BLaER1 treated with 17β-estradiol and CSF1 and Interleukin-3, amounts not matched to agents 10 nM and 100 nM (cell line): ENCODE measurements around the gene SETDB2.

Experiments used
- H3K27ac ChIP-seq, 11 experiments: shearing (Covaris generic); formaldehyde crosslinking; 2 replicates each; pipeline ENCODE4 v1.8.1; 2022
- H3K27me3 ChIP-seq, 11 experiments: shearing (Covaris generic); formaldehyde crosslinking; 2 replicates each; pipeline ENCODE4 v1.8.1; 2022
- H3K36me3 ChIP-seq, 11 experiments: shearing (Covaris generic); formaldehyde crosslinking; 2 replicates each; pipeline ENCODE4 v1.8.1; 2022
- H3K4me1 ChIP-seq, 10 experiments: shearing (Covaris generic); formaldehyde crosslinking; 2 replicates each; pipeline ENCODE4 v1.8.1; 2022
- H3K4me2 ChIP-seq, 11 experiments: shearing (Covaris generic); formaldehyde crosslinking; 2 replicates each; pipeline ENCODE4 v1.8.1; 2022
- H3K4me3 ChIP-seq, 10 experiments: shearing (Covaris generic); formaldehyde crosslinking; 2 replicates each; pipeline ENCODE4 v1.8.1; 2022
- H3K9ac ChIP-seq, 11 experiments: shearing (Covaris generic); formaldehyde crosslinking; 2 replicates each; pipeline ENCODE4 v1.8.1; 2022
- H3K9me3 ChIP-seq, 11 experiments: shearing (Covaris generic); formaldehyde crosslinking; replicated peaks in 1 of 11; 2 replicates each; pipeline ENCODE4 v1.8.1; 2022
- H4K20me1 ChIP-seq, 11 experiments: shearing (Covaris generic); formaldehyde crosslinking; 2 replicates each; pipeline ENCODE4 v1.8.1; 2022
- Cebpa-rat ChIP-seq, 11 experiments: shearing (Covaris generic); IDR thresholded peaks; 2 replicates each; pipeline ENCODE4 v1.8.1; 2022

Gene SETDB2

DNA sequence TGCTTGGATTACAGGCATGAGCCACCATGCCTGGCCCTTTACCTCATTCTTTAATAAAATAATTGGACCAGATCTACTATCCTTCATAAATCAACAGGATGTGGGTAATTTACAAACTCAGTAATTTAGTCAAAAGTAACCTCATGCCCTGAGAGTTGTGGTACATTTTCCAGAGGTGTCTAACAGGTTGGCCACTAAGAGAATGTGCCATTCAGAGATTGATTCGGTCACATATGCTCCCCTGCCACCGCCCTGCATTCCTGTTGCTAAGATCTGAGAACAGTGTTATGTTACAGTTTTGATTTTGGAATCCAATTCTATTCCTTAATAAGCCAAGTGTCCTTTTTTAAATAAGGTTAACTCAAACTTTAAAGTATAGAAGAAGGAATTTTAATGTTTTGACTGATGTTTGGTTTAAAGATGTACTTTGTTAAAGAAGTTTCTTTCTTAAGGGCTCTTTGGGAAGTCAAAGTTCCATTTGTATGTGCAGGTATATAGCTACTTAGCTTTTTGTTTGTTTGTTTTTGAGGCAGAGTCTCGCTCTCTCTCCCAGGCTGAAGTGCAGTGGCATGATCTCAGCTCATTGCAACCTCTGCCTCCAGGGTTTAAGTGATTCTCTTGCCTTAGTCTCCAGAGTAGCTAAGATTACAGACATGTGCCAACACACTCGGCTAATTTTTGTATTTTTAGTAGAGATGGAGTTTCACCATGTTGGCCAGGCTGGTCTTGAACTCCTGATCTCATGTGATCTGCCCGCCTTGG is 80.8 kb downstream of the SETDB2 start:
- Histone ChIP-seq H3K27ac (peak overlapping the region in 4 of 11 experiments; percentile 4 to 39 (median 27); a peak in 2 of 22 replicates), H4K20me1 (peaks cover 0 to 3% (median 0%) of the 10 kb centered on the region in 11 experiments; a peak in 1 of 22 replicates), H3K9ac (no peak overlapping the region), H3K4me1 (peaks cover 28 to 47% (median 37%) of the 10 kb centered on the region in 10 experiments), H3K4me3 (no peak overlapping the region), H3K36me3 (peaks cover 58 to 91% (median 78%) of the 10 kb centered on the region in 11 experiments), H3K9me3 (peaks cover 0 to 3% (median 0%) of the 10 kb centered on the region in 11 experiments; a peak in 1 of 22 replicates), H3K27me3 (no peaks in the 10 kb centered on the region), H3K4me2 (peak overlapping the region in 1 of 11 experiments; percentile 11; a peak in 2 of 22 replicates)
- TF ChIP-seq Cebpa-rat (IDR thresholded peaks at IDR 0.05), result no peak

DNA sequence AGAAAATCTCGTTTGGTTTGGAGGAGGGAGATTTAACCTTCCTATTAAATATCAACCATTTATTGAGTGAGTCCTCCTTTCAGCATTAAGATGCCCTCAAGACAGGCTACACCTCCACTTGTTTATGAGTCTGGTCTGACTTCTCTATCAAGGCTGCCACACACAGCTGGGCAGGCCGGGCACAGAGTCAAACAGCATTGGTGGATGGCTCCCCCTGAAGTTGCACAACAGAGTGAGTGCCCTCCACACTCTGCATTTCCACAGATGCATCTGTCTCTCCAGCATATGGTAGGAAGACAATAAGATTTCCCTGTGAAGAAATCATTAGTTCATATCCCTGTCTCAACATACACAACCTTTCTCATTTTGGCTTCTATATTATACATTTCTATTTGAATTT is 83.0 kb downstream of the SETDB2 start:
- peak overlapping the region in 10 of 11 experiments; percentile 5 to 96 (median 86); a peak in 16 of 22 replicates for H3K27ac ChIP-seq
- H3K36me3 ChIP-seq, result peaks cover 37 to 69% (median 60%) of the 10 kb centered on the region in 11 experiments
- no peaks in the 10 kb centered on the region for H3K27me3 ChIP-seq
- H3K9ac ChIP-seq, result peak overlapping the region in 4 of 11 experiments; percentile 26 to 56 (median 41); a peak in 6 of 22 replicates
- H3K9me3 ChIP-seq, result peaks cover 0 to 3% (median 0%) of the 10 kb centered on the region in 11 experiments; a peak in 1 of 22 replicates
- H4K20me1 ChIP-seq, result no peaks in the 10 kb centered on the region
- peak overlapping the region; percentile 5 to 84 (median 46); a peak in 19 of 22 replicates for H3K4me2 ChIP-seq
- peak in 6 of 11 experiments; percentile 23 to 88 (median 74); a peak in 8 of 22 replicates for TF ChIP-seq Cebpa-rat (IDR thresholded peaks at IDR 0.05)
- no peak overlapping the region for H3K4me3 ChIP-seq
- peaks cover 47 to 68% (median 58%) of the 10 kb centered on the region in 10 experiments for H3K4me1 ChIP-seq

DNA sequence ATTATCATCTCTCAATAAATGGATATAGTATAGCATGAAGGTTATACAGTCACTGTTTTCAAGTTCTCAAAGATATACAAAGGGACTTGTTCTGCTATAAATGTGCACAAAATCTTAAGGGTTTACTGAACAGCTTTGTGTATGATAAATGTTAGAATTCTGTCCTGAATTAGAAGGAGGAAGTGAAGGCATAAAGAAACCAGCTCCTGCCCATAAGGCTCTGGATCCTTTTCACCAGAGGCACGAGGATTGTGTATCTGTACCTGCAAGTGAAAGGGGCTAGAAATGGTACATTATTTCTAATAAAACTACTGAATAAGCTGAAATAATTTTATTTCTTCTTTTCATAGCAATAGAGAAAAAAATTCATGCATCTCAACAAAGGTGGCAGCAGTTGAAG is 84.1 kb downstream of the SETDB2 start:
- Histone ChIP-seq H3K4me3 (no peak overlapping the region), H3K36me3 (peaks cover 27 to 59% (median 50%) of the 10 kb centered on the region in 11 experiments; a peak in 21 of 22 replicates), H4K20me1 (no peaks in the 10 kb centered on the region), H3K4me2 (peak overlapping the region; percentile 23 to 84 (median 50); a peak in 21 of 22 replicates), H3K27me3 (no peaks in the 10 kb centered on the region), H3K27ac (peak overlapping the region; percentile 5 to 96 (median 85); a peak in 19 of 22 replicates), H3K4me1 (peaks cover 56 to 79% (median 69%) of the 10 kb centered on the region in 10 experiments), H3K9me3 (peaks cover 0 to 3% (median 0%) of the 10 kb centered on the region in 11 experiments; a peak in 1 of 22 replicates), H3K9ac (peak overlapping the region in 5 of 11 experiments; percentile 1 to 48 (median 21); a peak in 6 of 22 replicates)
- TF ChIP-seq Cebpa-rat (IDR thresholded peaks at IDR 0.05), result no peak

DNA sequence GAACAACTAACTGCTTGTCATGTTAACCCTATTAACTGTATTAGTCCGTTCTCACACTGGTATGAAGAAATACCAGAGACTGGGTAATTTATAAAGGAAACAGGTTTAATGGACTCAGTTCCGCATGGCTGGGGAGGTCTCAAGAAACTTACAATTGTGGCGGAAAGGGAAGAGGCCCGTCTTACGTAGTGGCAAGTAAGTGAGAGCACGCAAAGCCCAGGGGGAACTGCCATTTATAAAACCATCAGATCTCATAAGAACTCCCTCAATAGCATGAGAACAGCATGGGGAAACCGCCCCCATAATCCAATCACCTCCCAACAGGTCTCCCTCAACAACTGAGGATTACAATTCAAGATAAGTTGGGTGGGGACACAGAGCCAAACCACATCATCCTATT is 86.4 kb downstream of the SETDB2 start:
- Histone ChIP-seq H4K20me1 (no peaks in the 10 kb centered on the region), H3K27me3 (no peaks in the 10 kb centered on the region), H3K4me2 (peak overlapping the region; percentile 65 to 88 (median 78)), H3K36me3 (peaks cover 14 to 52% (median 36%) of the 10 kb centered on the region in 11 experiments; a peak in 17 of 22 replicates), H3K27ac (peak overlapping the region; percentile 56 to 96 (median 85); a peak in 21 of 22 replicates), H3K4me1 (peaks cover 72 to 89% (median 88%) of the 10 kb centered on the region in 10 experiments), H3K9me3 (peaks cover 0 to 3% (median 0%) of the 10 kb centered on the region in 11 experiments; a peak in 1 of 22 replicates), H3K9ac (peak overlapping the region; percentile 23 to 85 (median 67); a peak in 19 of 22 replicates), H3K4me3 (peak overlapping the region in 2 of 10 experiments; percentile 17 to 39; a peak in 2 of 20 replicates)
- peak in 2 of 11 experiments; percentile 70 to 91; a peak in 4 of 22 replicates for TF ChIP-seq Cebpa-rat (IDR thresholded peaks at IDR 0.05)

DNA sequence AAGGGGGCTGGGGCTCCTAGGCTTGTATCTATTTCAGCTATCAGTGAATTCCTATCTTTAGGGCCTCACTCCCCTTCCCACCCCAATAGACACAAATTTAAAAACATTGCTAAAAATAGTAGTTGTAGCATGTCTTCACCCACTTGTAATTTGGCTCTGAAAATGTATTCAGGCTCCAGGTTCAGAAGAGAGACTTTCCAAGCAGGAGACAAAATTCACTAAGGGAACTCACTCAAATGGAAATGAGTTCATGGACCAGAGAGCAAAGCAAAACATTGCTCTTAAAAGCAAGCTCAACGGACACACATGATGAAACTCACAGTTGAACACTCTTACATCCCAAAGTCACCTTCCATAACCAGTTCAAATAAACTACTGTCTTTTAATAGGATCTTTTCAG is 88.5 kb downstream of the SETDB2 start:
- Histone ChIP-seq H3K9ac (peak overlapping the region in 6 of 11 experiments; percentile 6 to 70 (median 56); a peak in 8 of 22 replicates), H3K4me3 (no peak overlapping the region), H3K9me3 (peaks cover 0 to 3% (median 0%) of the 10 kb centered on the region in 11 experiments; a peak in 1 of 22 replicates), H3K36me3 (peaks cover 8 to 43% (median 23%) of the 10 kb centered on the region in 11 experiments; a peak in 15 of 22 replicates), H3K4me1 (peaks cover 77 to 99% (median 96%) of the 10 kb centered on the region in 10 experiments), H3K4me2 (peak overlapping the region; percentile 66 to 84 (median 70)), H4K20me1 (no peaks in the 10 kb centered on the region), H3K27me3 (no peaks in the 10 kb centered on the region), H3K27ac (peak overlapping the region in 10 of 11 experiments; percentile 2 to 96 (median 84); a peak in 16 of 22 replicates)
- no peak for TF ChIP-seq Cebpa-rat (IDR thresholded peaks at IDR 0.05)

DNA sequence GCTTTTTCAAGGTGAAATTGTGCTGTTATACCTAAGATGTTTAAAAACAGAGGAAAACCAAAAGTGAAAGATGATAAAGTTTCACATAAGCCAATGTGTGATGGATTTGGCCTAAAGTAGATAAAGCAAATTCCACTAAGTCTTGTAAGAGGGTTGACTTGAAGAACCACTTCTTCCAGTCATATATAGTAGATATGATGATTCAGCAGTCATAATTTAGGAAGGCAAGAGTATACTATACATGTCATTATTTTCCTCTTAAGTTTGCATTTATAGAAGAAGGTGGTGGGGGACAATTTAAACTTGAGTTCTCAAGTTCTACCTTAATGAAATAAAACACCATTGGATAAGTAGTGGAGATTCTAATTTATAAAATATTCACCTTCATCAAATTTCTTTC is 88.9 kb downstream of the SETDB2 start:
- peaks cover 0 to 3% (median 0%) of the 10 kb centered on the region in 11 experiments; a peak in 1 of 22 replicates for H3K9me3 ChIP-seq
- H3K9ac ChIP-seq, result peak overlapping the region in 5 of 11 experiments; percentile 6 to 70 (median 58); a peak in 7 of 22 replicates
- peak overlapping the region in 10 of 11 experiments; percentile 2 to 96 (median 84); a peak in 18 of 22 replicates for H3K27ac ChIP-seq
- peaks cover 8 to 47% (median 27%) of the 10 kb centered on the region in 11 experiments; a peak in 17 of 22 replicates for H3K36me3 ChIP-seq
- no peaks in the 10 kb centered on the region for H3K27me3 ChIP-seq
- TF ChIP-seq Cebpa-rat (IDR thresholded peaks at IDR 0.05), result no peak
- H3K4me2 ChIP-seq, result peak overlapping the region; percentile 66 to 84 (median 70); a peak in 21 of 22 replicates
- H4K20me1 ChIP-seq, result no peaks in the 10 kb centered on the region
- H3K4me3 ChIP-seq, result no peak overlapping the region
- peaks cover 74 to 99% (median 94%) of the 10 kb centered on the region in 10 experiments for H3K4me1 ChIP-seq

DNA sequence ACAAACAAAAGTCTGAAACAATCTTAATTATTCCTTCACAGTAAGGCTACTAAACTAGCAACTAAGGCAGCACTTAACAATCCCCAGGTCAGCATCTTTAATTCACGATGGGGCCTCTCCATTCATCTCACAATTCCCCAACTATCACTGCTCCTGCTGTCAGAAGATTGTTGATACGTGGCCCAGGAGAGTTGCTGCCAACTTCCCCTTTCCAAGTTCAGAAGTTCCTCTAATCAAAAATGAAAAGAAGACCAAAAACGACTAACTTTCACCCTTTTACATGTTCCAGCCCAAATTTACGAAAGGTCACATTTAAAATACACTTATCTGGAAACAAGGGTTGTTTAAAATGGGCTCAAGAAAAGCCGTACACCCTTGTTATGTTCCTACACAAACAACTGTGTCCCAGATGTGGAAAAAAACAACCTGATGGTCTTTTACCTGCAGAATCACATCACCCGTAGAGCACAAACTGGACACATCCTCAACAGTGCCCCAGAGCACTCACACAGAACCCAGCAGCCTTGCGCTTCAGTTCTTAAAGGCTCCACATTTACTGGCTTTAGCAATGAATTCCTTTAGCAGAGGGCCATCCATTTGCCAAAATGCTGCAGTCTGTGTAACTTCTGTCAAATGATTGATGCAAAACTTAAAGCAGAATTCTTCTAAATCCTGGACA is 89.7 kb downstream of the SETDB2 start:
- Histone ChIP-seq H3K9me3 (peaks cover 0 to 3% (median 0%) of the 10 kb centered on the region in 11 experiments; a peak in 1 of 22 replicates), H4K20me1 (no peaks in the 10 kb centered on the region), H3K4me2 (peak overlapping the region; percentile 66 to 84 (median 71)), H3K27ac (peak overlapping the region; percentile 9 to 96 (median 83); a peak in 21 of 22 replicates), H3K4me1 (peaks cover 71 to 99% (median 94%) of the 10 kb centered on the region in 10 experiments), H3K36me3 (peaks cover 6 to 46% (median 30%) of the 10 kb centered on the region in 11 experiments; a peak in 17 of 22 replicates), H3K4me3 (peak overlapping the region in 5 of 10 experiments; percentile 10 to 33 (median 19); a peak in 5 of 20 replicates), H3K27me3 (no peaks in the 10 kb centered on the region), H3K9ac (peak overlapping the region; percentile 15 to 70 (median 65); a peak in 19 of 22 replicates)
- TF ChIP-seq Cebpa-rat (IDR thresholded peaks at IDR 0.05), result no peak
